ENCODE data around the gene LRRC4B. TPM values are rescaled to one million over a fixed set of nuclear protein-coding genes. Genes with fewer than 3 reads are reported as not detected.

The LRRC4B gene
- total and polyA plus RNA-seq, 2 of the 4 experiments (the other 2 are of a cell fraction) = 0.03 TPM; not detected in 1

GRCh38 chr19:50573741-50574461, 5.7 kb upstream of the LRRC4B start:
- no peak overlapping the region for H4K91ac ChIP-seq (ENCODE audit: insufficient read depth, low read depth, low read length)
- H3K4me2 ChIP-seq (ENCODE audit: low read depth, low read length) = no peak overlapping the region
- POLR2A ChIA-PET (ENCODE audit: unreplicated experiment) = no interaction called here
- no peaks in the 10 kb centered on the region for H3K9me1 ChIP-seq (ENCODE audit: insufficient read depth, low read length)
- no peak overlapping the region for H2BK15ac ChIP-seq (ENCODE audit: low read depth, low read length)
- no peaks in the 10 kb centered on the region for H3K9me3 ChIP-seq (ENCODE audit: control insufficient read depth, insufficient read depth, low read length)
- H4K5ac ChIP-seq (ENCODE audit: low read depth, low read length) = no peak overlapping the region
- H2AK5ac ChIP-seq (ENCODE audit: low read depth, low read length) = no peak overlapping the region
- no peak overlapping the region for H3K27ac ChIP-seq (ENCODE audit: insufficient read depth, low read length)
- CTCF ChIA-PET = interaction anchor here (1.0 kb wide), 1 partner anchor 18 kb away, joined by 3 read pairs; no protein-coding TSS in a partner anchor
- H2AFZ ChIP-seq (replicated peaks; ENCODE audit: low read length, poor library complexity) = no peak overlapping the region
- H4K8ac ChIP-seq (ENCODE audit: low read depth in 2 of 2, low read length in 2 of 2) = no peak overlapping the region
- no peaks in the 10 kb centered on the region for H3K79me1 ChIP-seq (ENCODE audit: low read depth in 1 of 2, low read length in 2 of 2)
- H3K9ac ChIP-seq (ENCODE audit: low read depth, low read length) = no peak overlapping the region
- no peak for DNase-seq
- no peak overlapping the region for H3K18ac ChIP-seq (ENCODE audit: low read depth, low read length)
- no peak overlapping the region for H3K23ac ChIP-seq (ENCODE audit: low read depth, low read length)
- H3K4me1 ChIP-seq (ENCODE audit: control insufficient read depth, insufficient read depth, low read length) = no peaks in the 10 kb centered on the region
- dilution Hi-C loops (cut with HindIII; ENCODE audit: low sequenced_read_pairs, unreplicated experiment) = no loop called here
- ATAC-seq (ENCODE audit: low read depth) = no peak
- H2BK120ac ChIP-seq (ENCODE audit: low read depth, low read length) = no peak overlapping the region
- no peak overlapping the region for H3K4ac ChIP-seq (ENCODE audit: low read depth, low read length)
- intact Hi-C loops (cut with micrococcal nuclease) = no loop called here
- BruUV-seq (replicated peaks) = no TSS peak
- no peak overlapping the region for H2BK20ac ChIP-seq (ENCODE audit: low read depth, low read length)
- 60% methylated on average over 1 of the region's 13 CpGs; no CpG with 5 or more reads in 1 of the 2 experiments for WGBS, 2 experiments (ENCODE audit: extremely low coverage in 2 of 2, insufficient read length in 1 of 2)
- no peak overlapping the region for H2AK9ac ChIP-seq (replicated peaks; ENCODE audit: low read depth, low read length, poor library complexity)
- TF ChIP-seq CTCF (conservative IDR thresholded peaks at IDR 0.05; ENCODE audit: low read depth, low read length) (no peak), MAFK (IDR thresholded peaks at IDR 0.05; ENCODE audit: low read depth, low read length) (no peak), RAD21 (IDR thresholded peaks at IDR 0.05; ENCODE audit: low read length) (no peak), USF2 (IDR thresholded peaks at IDR 0.05; ENCODE audit: low read depth, low read length) (no peak), ELK1 (IDR thresholded peaks at IDR 0.05; ENCODE audit: borderline replicate concordance, low read depth, low read length) (no peak), CHD1 (IDR thresholded peaks at IDR 0.05; ENCODE audit: low read depth, low read length) (no peak), RCOR1 (IDR thresholded peaks at IDR 0.05; ENCODE audit: insufficient replicate concordance, low read length) (no peak), FOS (IDR thresholded peaks at IDR 0.05; ENCODE audit: low read depth, low read length) (no peak), RFX5 (IDR thresholded peaks at IDR 0.05; ENCODE audit: low read depth, low read length) (no peak), POLR2A (IDR thresholded peaks at IDR 0.05; ENCODE audit: low read depth, low read length) (no peak), NFE2L2 (IDR thresholded peaks at IDR 0.05; ENCODE audit: low read depth, low read length) (no peak)
- H3K56ac ChIP-seq (ENCODE audit: extremely low read depth, insufficient read depth, low read length) = no peak overlapping the region
- no peak overlapping the region for H3K4me3 ChIP-seq (ENCODE audit: insufficient read depth, low read depth, low read length)
- H2BK5ac ChIP-seq (ENCODE audit: low read depth, low read length, poor library complexity, severe bottlenecking) = no peak overlapping the region
- no peaks in the 10 kb centered on the region for H3K36me3 ChIP-seq (ENCODE audit: control insufficient read depth, insufficient read depth, low read length)
- in situ Hi-C loops (cut with MboI; ENCODE audit: low sequenced_read_pairs) = no loop called here
- H3K14ac ChIP-seq (replicated peaks; ENCODE audit: low read depth, low read length) = no peak overlapping the region
- peaks cover 16% of the 10 kb centered on the region for H3K27me3 ChIP-seq (ENCODE audit: control insufficient read depth, insufficient read depth, low read length)
- no peaks in the 10 kb centered on the region for H4K20me1 ChIP-seq (ENCODE audit: insufficient read depth, low read length)

Data from IMR-90 (cell line).